Measurements from ENCODE around the gene GPATCH1. TPM values are rescaled to one million over a fixed set of nuclear protein-coding genes. Genes with fewer than 3 reads are reported as not detected.

Gene GPATCH1
- polyA plus RNA-seq, 1 donor from 2014 or later = 11.5 TPM

GRCh38 chr19:33147538-33147937 lies 66.6 kb downstream of the GPATCH1 start:
- no peaks in the 10 kb centered on the region for H3K9me2 ChIP-seq (ENCODE audit: insufficient read depth, low read length)
- no peaks in the 10 kb centered on the region for H3F3A ChIP-seq (ENCODE audit: insufficient read depth, low read length, poor library complexity, severe bottlenecking)
- H3K36me3 ChIP-seq (ENCODE audit: insufficient read depth, low read length) = no peaks in the 10 kb centered on the region
- H3K79me2 ChIP-seq (replicated peaks; ENCODE audit: insufficient read depth, low read length) = no peaks in the 10 kb centered on the region
- H3K4me3 ChIP-seq (ENCODE audit: low read length) = no peak overlapping the region
- no peak overlapping the region for H3K27ac ChIP-seq (ENCODE audit: low read length)
- no peak overlapping the region for H3K9ac ChIP-seq (ENCODE audit: low read length)
- H3K4me2 ChIP-seq (ENCODE audit: low read length) = no peak overlapping the region
- H2AFZ ChIP-seq (ENCODE audit: low read depth, low read length) = no peak overlapping the region
- H4K20me1 ChIP-seq (ENCODE audit: insufficient read depth) = no peaks in the 10 kb centered on the region
- no peaks in the 10 kb centered on the region for H3K27me3 ChIP-seq (ENCODE audit: insufficient read depth, low read depth, low read length)
- TF ChIP-seq RAD21 (conservative IDR thresholded peaks at IDR 0.05) (no peak), TAF1 (IDR thresholded peaks at IDR 0.05; ENCODE audit: low read depth) (no peak), MXI1 (conservative IDR thresholded peaks at IDR 0.05; ENCODE audit: poor library complexity, severe bottlenecking) (no peak), CTCF (IDR thresholded peaks at IDR 0.05; ENCODE audit: poor library complexity, severe bottlenecking) (no peak), EZH2 (IDR thresholded peaks at IDR 0.05; ENCODE audit: borderline replicate concordance, insufficient read depth, low read length, poor library complexity, severe bottlenecking) (no peak), SMC3 (conservative IDR thresholded peaks at IDR 0.05; ENCODE audit: poor library complexity) (no peak), POLR2AphosphoS5 (IDR thresholded peaks at IDR 0.05) (no peak), EP300 (conservative IDR thresholded peaks at IDR 0.05; ENCODE audit: poor library complexity, severe bottlenecking) (no peak)
- TF ChIP-seq, protein P1, sequence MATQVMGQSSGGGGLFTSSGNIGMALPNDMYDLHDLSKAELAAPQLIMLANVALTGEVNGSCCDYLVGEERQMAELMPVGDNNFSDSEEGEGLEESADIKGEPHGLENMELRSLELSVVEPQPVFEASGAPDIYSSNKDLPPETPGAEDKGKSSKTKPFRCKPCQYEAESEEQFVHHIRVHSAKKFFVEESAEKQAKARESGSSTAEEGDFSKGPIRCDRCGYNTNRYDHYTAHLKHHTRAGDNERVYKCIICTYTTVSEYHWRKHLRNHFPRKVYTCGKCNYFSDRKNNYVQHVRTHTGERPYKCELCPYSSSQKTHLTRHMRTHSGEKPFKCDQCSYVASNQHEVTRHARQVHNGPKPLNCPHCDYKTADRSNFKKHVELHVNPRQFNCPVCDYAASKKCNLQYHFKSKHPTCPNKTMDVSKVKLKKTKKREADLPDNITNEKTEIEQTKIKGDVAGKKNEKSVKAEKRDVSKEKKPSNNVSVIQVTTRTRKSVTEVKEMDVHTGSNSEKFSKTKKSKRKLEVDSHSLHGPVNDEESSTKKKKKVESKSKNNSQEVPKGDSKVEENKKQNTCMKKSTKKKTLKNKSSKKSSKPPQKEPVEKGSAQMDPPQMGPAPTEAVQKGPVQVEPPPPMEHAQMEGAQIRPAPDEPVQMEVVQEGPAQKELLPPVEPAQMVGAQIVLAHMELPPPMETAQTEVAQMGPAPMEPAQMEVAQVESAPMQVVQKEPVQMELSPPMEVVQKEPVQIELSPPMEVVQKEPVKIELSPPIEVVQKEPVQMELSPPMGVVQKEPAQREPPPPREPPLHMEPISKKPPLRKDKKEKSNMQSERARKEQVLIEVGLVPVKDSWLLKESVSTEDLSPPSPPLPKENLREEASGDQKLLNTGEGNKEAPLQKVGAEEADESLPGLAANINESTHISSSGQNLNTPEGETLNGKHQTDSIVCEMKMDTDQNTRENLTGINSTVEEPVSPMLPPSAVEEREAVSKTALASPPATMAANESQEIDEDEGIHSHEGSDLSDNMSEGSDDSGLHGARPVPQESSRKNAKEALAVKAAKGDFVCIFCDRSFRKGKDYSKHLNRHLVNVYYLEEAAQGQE (IDR thresholded peaks at IDR 0.05; ENCODE audit: borderline replicate concordance) = no peak
- H3K9me3 ChIP-seq (ENCODE audit: low read length) = no peaks in the 10 kb centered on the region

GRCh38 chr19:33150852-33151518 lies 70.0 kb downstream of the GPATCH1 start:
- Histone ChIP-seq H3K4me3 (ENCODE audit: low read length) (no peak overlapping the region), H3K27ac (ENCODE audit: low read length) (no peak overlapping the region), H3K9me3 (ENCODE audit: low read length) (no peaks in the 10 kb centered on the region), H3K9ac (ENCODE audit: low read length) (no peak overlapping the region), H4K20me1 (ENCODE audit: insufficient read depth) (no peaks in the 10 kb centered on the region), H3K79me2 (replicated peaks; ENCODE audit: insufficient read depth, low read length) (no peaks in the 10 kb centered on the region), H3K4me2 (ENCODE audit: low read length) (no peak overlapping the region), H2AFZ (ENCODE audit: low read depth, low read length) (no peak overlapping the region), H3K9me2 (ENCODE audit: insufficient read depth, low read length) (no peaks in the 10 kb centered on the region), H3K27me3 (ENCODE audit: insufficient read depth, low read depth, low read length) (no peaks in the 10 kb centered on the region), H3K36me3 (ENCODE audit: insufficient read depth, low read length) (no peaks in the 10 kb centered on the region), H3F3A (ENCODE audit: insufficient read depth, low read length, poor library complexity, severe bottlenecking) (no peaks in the 10 kb centered on the region)
- TF ChIP-seq TAF1 (IDR thresholded peaks at IDR 0.05; ENCODE audit: low read depth) = no peak
- no peak for TF ChIP-seq SMC3 (conservative IDR thresholded peaks at IDR 0.05; ENCODE audit: poor library complexity)
- TF ChIP-seq EP300 (conservative IDR thresholded peaks at IDR 0.05; ENCODE audit: poor library complexity, severe bottlenecking) = no peak
- TF ChIP-seq EZH2 (IDR thresholded peaks at IDR 0.05; ENCODE audit: borderline replicate concordance, insufficient read depth, low read length, poor library complexity, severe bottlenecking) = no peak
- TF ChIP-seq MXI1 (conservative IDR thresholded peaks at IDR 0.05; ENCODE audit: poor library complexity, severe bottlenecking) = no peak
- no peak for TF ChIP-seq RAD21 (conservative IDR thresholded peaks at IDR 0.05)
- no peak for TF ChIP-seq POLR2AphosphoS5 (IDR thresholded peaks at IDR 0.05)
- TF ChIP-seq CTCF (IDR thresholded peaks at IDR 0.05; ENCODE audit: poor library complexity, severe bottlenecking) = no peak
- TF ChIP-seq, protein P1 (IDR thresholded peaks at IDR 0.05; ENCODE audit: borderline replicate concordance) = no peak
